Measurements from ENCODE around the gene NAA15.
A peak's percentile ranks its signal among the peaks of the same experiment; 100 is the strongest.
"Not testable (repeated sequence)": the region's sequence is repeated elsewhere in the genome, so short reads cannot be mapped to it uniquely, and the experiment has no call there.

NAA15 gene

DNA sequence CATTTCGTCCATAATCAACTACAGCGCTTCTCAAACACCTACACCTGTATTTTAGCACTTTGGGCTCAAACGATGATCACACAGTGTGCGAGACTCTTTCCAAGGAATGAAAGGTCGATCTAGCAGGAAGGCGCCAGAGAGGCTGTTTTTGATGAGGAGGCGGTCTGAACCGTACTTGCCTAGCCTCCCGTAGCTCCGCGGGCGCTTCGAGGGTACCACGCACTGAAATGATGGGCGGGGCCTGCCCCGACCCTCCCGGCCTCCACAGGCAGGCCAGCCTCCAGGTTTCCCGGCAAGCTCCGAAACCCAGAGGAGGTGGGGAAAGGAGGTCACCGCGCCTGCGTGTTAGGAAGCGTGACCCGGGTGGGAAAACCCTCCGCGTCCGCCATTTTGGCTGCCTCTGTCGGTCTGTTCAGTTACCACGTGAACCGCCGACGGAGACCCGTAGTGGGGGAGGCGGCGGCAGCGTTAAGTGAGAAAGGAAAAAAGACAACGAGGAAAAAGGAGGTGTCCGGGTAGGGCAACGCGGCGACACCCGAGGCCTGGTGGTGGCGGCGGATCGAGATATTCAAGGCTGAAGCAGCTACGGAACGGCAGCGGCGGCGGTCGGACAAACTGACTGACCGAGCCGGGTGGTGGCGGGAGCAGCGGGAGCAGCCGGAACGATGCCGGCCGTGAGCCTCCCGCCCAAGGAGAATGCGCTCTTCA, at the start of gene NAA15:
Gene NAA15 (plus strand): TSS at position 393 of the 708 bp plus-strand sequence. CDS start 273 bp downstream, at position 666.
- peak; percentile 93 to 96 (median 95) for DNase-seq (ENCODE audit: low read depth in 3 of 3, low spot score in 1 of 3)

- no peak for DNase-seq (ENCODE audit: low read depth in 3 of 3, low spot score in 1 of 3)
Measured at GRCh38 chr4:139253046-139253445, 48.3 kb upstream of the NAA15 start.

DNA sequence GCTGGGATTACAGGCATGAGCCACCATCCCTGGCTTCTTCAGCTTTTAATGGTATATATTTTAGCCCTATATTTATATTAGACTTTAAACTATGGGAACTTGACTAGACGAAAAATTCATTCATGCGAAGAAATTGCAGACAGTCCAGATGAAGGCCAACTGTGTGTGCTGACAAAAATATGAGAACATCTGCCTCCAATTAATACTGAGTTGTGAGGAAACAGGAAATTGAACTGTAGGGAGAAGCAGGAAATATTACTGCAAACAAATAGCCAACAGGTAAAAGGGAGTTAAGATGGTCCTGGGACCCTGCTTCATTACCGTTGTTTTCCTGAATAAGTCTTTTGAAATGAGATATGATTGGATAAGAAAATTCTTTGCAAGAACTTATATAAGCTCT, 47.6 kb upstream of the NAA15 start:
- no peak for DNase-seq (ENCODE audit: low read depth in 3 of 3, low spot score in 1 of 3)

GRCh38 chr4:139255581-139255980, 45.7 kb upstream of the NAA15 start:
- DNase-seq (ENCODE audit: low read depth in 3 of 3, low spot score in 1 of 3): not testable (repeated sequence)

DNA sequence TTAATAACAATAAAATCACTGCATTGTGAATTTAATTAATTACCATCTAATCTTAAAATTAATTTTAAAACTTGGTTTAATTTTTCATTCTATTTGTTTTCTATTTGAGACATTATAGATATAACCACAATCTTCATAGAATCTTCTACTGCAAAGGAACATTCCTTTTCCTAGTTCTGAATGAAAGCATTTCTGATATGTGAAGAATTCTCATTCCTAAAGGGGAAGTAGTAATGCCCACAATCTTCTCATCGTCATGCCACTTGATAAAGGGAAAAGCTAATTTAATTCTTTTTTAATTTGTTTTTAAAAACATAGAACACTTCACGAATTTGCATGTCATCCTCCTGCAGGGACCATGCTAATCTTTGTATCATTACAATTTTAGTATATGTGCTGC, 45.0 kb upstream of the NAA15 start:
- DNase-seq (ENCODE audit: low read depth in 3 of 3, low spot score in 1 of 3): no peak

- DNase-seq (ENCODE audit: low read depth in 3 of 3, low spot score in 1 of 3): no peak
Measured at GRCh38 chr4:139265654-139266053, 35.7 kb upstream of the NAA15 start.

DNA sequence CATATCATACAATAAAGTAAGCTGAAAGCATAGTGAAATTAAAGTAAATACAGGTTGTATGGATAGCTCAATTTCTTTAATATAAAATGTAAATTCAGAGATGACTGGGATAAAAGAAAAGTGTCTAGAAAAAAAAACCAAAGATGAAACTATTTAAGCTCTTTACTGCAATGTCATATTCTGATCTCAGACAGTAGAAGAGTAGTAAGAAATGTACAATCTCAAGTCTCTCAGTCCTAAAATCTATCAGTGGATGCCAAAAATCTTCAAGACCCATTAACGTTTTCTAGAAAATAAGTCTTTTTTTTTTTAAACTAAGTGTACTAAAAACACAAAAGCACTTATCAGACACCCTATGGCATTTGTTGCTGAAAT, 35.1 kb upstream of the NAA15 start:
- DNase-seq (ENCODE audit: low read depth in 3 of 3, low spot score in 1 of 3): no peak

GRCh38 chr4:139266583-139267257, 34.6 kb upstream of the NAA15 start:
- DNase-seq (ENCODE audit: low read depth in 3 of 3, low spot score in 1 of 3): peak; percentile 22 to 39 (median 26)

- DNase-seq (ENCODE audit: low read depth in 3 of 3, low spot score in 1 of 3): no peak
Measured at GRCh38 chr4:139267301-139267700, 34.0 kb upstream of the NAA15 start.

DNA sequence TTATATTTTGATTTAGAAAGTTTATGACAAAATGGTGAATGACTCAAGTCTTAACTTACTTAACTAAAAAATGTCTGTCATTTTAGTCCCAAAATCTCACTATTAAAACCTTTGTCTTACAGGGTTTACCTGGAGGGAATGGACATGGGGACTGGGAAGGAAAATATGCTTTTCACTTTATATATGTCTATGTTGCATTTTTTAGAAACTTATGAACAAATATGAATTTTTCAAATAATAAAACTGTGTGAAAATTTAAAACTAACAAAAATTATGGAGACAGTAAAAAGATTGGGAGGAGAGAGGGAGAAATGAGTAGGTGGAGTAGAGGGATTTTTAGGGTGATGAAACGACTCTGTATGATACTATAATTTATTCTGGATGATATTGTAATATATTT, 27.5 kb upstream of the NAA15 start:
- no peak for DNase-seq (ENCODE audit: low read depth in 3 of 3, low spot score in 1 of 3)

DNA sequence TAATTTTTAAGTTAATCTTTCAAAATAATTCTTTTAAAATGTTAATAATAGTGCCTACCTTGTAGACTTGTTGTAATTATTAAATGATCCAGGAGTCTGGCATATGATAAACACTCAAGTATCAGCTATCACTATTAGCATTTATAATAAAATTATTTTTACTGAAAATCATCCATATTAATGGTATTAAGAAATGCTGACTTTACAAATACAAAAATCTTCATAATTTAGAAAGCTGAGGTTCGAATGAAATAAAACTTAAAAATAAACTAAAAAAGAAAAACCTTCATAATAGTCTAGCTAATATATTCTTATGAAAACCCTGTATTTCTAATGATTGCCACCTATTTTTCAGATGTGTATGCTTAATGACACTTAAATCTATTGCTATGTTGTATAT, 26.5 kb upstream of the NAA15 start:
- DNase-seq (ENCODE audit: low read depth in 3 of 3, low spot score in 1 of 3): no peak

DNA sequence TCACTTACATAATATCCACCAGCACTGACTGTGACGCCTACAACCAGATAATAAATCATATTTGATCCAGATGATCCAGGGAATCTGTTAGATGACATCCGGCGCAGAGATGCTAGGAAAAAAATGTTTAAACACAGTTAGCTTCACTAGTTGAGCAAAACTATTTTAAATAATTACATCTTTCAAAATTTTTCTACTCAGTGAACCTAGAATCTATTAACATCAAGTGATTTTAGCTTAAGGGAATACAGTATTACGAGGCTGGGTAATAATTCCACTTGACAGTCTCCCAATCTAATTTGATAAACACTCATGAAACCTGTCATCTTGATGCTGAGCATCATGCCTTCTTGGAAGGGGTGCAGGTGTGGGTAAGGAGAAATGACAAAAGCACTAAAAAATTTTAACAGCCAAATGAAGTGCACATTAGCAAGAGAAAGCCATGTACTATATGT, 26.0 kb upstream of the NAA15 start:
- no peak for DNase-seq (ENCODE audit: low read depth in 3 of 3, low spot score in 1 of 3)

- no peak for DNase-seq (ENCODE audit: low read depth in 3 of 3, low spot score in 1 of 3)
Measured at GRCh38 chr4:139278485-139278884, 22.8 kb upstream of the NAA15 start.

GRCh38 chr4:139278912-139279759, 22.2 kb upstream of the NAA15 start:
- DNase-seq (ENCODE audit: low read depth in 3 of 3, low spot score in 1 of 3): no peak

DNA sequence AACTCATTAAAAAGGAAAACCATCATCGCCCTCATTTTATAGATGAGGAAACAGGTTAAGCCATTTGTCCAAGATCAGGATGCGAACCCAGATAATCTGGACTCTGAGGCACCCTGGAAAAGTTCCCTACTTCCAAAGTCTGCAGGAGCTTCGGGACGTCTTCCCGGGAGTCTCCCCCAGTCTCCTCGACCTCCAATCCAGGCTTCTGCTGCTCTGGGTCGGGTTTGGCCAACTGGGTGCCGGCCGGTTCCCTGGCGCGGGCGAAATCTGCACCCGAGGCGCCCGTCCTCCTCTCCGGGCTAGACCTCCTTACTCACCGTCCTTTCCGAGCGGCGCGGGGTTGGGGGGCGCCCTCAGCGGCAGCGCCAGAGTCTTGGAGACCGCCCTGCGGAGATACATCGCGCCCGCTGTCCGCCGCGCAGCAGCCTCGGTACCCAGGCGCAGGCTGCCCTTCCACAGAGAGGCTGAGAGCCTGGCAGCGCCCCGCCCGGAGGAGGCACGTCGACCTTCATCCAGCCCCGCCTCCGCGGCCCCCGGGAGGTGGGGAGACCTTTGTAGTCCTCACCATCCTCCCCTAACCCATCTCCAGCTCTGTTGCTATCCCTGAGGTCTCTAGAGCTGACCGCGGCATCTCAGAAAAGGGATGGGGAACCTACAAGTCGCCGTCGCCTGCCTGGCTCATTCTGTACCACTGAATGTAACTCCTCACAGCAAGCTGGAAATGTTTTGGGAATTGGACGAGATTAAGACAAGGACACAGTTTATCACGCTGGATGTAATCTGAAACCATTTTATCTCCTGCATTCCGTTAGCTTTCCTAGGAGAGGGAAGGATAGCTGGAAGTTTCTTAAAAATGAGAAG, 21.3 kb upstream of the NAA15 start, which contains the start of gene MGARP:
Gene MGARP (minus strand): TSS at position 466 of the 861 bp plus-strand sequence. CDS start 67 bp downstream, at position 399.
- DNase-seq (ENCODE audit: low read depth in 3 of 3, low spot score in 1 of 3): no peak

DNA sequence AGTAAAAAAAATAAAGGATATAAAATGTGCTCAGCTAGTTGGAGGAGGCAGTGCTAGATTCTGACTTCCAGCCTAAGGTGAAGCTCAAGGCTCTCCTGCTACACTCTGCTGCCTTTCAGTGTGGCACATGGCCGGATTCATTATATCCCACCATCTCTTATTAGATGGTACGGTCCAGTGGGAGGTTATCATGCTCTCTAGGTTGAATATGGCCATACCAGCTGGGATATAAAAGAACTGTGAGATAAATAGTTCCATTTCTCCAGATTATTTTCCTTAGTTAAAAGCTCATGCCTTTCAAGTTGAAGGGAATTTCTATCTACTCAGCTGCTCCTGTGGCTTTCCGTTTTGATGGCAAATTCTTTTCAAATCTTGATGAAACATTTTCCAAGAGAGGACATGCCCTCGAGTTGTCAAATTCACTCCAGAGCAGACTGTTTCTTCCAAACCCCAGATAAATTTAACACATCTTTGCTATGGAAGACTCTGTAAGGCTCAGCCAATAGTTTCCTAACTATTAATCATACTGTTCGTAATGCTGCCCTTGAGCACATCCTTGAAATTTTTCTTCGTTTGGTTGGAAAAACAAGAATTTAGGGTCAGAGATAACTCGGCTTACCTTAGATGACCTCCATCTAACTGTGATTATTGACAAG, 19.1 kb upstream of the NAA15 start:
- no peak for DNase-seq (ENCODE audit: low read depth in 3 of 3, low spot score in 1 of 3)

DNA sequence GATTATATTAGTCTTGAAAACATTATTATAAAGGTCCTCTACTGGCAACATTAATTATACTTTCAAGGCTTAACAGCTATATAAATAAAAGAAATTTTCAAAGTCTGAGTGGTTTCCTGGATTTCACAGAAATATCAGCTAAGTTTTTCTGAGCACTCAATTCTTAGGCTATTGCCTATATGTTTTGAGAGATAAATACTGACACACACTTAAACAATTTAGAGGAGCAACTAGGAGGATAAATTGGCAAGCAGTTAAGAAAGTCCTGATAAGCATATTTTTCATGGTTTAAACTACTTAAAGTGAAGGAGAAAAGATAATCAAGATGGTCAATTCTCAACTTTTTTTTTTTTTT, 18.6 kb upstream of the NAA15 start:
- no peak for DNase-seq (ENCODE audit: low read depth in 3 of 3, low spot score in 1 of 3)

DNA sequence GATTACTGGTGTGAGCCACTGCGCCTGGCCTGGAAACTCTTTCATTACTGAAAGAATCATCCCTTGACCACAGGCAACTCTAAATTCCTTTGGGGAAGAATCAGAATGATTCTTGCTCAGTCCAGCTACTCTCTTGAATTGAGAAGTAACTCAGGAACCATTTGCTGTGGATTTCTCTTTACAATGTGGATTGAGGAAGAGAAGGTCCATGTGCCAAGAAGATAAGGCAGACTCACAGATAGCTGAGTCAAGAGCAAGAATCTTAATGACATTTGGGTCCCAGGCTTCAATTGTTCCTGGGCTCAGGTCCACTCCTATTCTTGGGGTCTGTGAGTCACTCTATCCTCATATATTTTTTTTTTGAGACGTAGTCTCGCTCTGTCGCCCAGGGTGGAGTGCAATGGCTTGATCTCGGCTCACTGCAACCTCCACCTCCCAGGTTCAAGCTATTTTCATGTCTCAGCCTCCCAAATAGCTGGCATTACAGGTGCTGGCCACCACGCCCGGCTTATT, 15.1 kb upstream of the NAA15 start:
- no peak for DNase-seq (ENCODE audit: low read depth in 3 of 3, low spot score in 1 of 3)

DNA sequence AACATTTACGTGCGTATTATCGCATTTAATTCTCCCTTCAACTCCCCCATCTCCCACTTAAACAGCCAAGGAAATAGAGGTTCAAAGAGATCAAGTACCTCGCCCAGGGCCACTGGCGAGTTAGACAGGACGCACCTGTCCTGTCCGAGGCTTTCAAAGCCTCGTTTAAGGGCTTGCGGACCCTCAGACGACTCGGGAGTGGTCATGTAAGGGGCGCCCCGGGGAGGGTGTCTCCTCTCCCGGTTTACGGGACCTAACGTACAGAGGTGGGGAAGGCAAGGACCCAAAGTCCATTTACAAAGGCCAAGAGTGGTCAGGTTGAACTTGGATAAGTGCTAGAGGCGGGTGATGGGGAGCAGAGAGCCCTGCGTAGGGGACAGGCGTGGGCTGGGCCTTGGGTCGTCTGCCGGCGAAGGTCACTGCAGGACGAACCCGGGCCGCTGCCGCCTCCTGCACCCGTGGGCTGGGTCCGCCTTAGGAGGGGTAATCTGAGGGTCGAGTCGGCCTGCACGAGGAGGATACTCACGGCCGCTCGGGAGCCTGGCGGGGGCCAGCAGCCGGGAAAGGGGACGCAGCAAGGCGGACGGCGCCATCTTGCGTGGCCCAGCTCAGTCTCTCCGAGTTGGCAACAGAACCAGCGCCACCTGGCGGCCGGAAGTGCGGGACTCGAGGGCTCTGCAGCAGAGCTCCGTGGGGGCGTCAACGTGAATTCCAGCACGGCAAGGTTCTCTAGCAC, 5.9 kb upstream of the NAA15 start:
- peak; percentile 88 to 100 (median 93) for DNase-seq (ENCODE audit: low read depth in 3 of 3, low spot score in 1 of 3)

Measured in stimulated activated CD4-positive, alpha-beta T cell treated with anti-CD3 and anti-CD28 coated beads, TNF-alpha, amount 100 ng/mL, for 1 hour (primary cell).